22Rv1 (cell line): Measurements from ENCODE around the gene MSS51.

ENCODE experiments used
- ZFX ChIP-seq: fragments of 450-650 bp; IDR thresholded peaks from 2 replicates; pipeline ENCODE4 v1.6.1; 2017; ENCODE audit warnings: antibody characterized with exemption, borderline replicate concordance
- TF ChIP-seq, protein P1 (sequence below): fragments of 450-650 bp; IDR thresholded peaks from 2 replicates; pipeline ENCODE4 v1.5.1; 2017; ENCODE audit warnings: mild to moderate bottlenecking

- TF ChIP-seq, protein P1, sequence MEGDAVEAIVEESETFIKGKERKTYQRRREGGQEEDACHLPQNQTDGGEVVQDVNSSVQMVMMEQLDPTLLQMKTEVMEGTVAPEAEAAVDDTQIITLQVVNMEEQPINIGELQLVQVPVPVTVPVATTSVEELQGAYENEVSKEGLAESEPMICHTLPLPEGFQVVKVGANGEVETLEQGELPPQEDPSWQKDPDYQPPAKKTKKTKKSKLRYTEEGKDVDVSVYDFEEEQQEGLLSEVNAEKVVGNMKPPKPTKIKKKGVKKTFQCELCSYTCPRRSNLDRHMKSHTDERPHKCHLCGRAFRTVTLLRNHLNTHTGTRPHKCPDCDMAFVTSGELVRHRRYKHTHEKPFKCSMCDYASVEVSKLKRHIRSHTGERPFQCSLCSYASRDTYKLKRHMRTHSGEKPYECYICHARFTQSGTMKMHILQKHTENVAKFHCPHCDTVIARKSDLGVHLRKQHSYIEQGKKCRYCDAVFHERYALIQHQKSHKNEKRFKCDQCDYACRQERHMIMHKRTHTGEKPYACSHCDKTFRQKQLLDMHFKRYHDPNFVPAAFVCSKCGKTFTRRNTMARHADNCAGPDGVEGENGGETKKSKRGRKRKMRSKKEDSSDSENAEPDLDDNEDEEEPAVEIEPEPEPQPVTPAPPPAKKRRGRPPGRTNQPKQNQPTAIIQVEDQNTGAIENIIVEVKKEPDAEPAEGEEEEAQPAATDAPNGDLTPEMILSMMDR = no peak
- TF ChIP-seq ZFX = no peak
Observed at GRCh38 chr10:73439055-73439454, 5.7 kb upstream of the MSS51 start.
